Measurements from ENCODE around the gene ARNT2. TPM values are rescaled to one million over a fixed set of nuclear protein-coding genes. Genes with fewer than 3 reads are reported as not detected.
A peak's percentile ranks its signal among the peaks of the same experiment; 100 is the strongest.

Gene ARNT2
- total and polyA plus RNA-seq, 2 of the 13 experiments (the other 11 are each of a cell fraction or from before 2014, with no cell fraction given), result 0.69 to 1.7 TPM

GRCh38 chr15:80568876-80569605, 164.9 kb downstream of the ARNT2 start:
- H3K27ac ChIP-seq (ENCODE audit: extremely low read length, insufficient read depth, low read length), result no peak overlapping the region
- TF ChIP-seq ZNF224 (CRISPR knock-in tag; IDR thresholded peaks at IDR 0.05), result no peak
- TF ChIP-seq GABPA (IDR thresholded peaks at IDR 0.05; ENCODE audit: low read depth, low read length), result 0 out of 2 replicates have a peak, but pooled peaks have one; percentile 11
- TF ChIP-seq GABPA (CRISPR knock-in tag; IDR thresholded peaks at IDR 0.05; ENCODE audit: low read depth), result no peak
- intact Hi-C loops (cut with micrococcal nuclease; ENCODE audit: unreplicated experiment), result loop anchor here (5.0 kb wide), 1 partner anchor 403 kb away; no protein-coding TSS in a partner anchor
- H3K79me2 ChIP-seq (ENCODE audit: insufficient read depth, low read length), result no peaks in the 10 kb centered on the region
- WGBS (ENCODE audit: low lambda C conversion rate), result 71% methylated on average over 19 of the region's 20 CpGs
- no peaks in the 10 kb centered on the region for H3K9me3 ChIP-seq (ENCODE audit: low read length)
- no peak overlapping the region for H3K9ac ChIP-seq (ENCODE audit: insufficient read depth, low read depth, low read length)
- no peak overlapping the region for H3K4me2 ChIP-seq (ENCODE audit: low read depth, low read length)
- no peak for FAIRE-seq
- H3K4me1 ChIP-seq (ENCODE audit: insufficient read depth, low read length), result no peaks in the 10 kb centered on the region
- DNase-seq (ENCODE audit: low spot score), result no peak
- no peaks in the 10 kb centered on the region for H3K36me3 ChIP-seq (replicated peaks in 1 of 2; ENCODE audit: control insufficient read depth in 1 of 2, insufficient read depth in 2 of 2, low read length in 2 of 2)
- no peak for ATAC-seq
- no peak overlapping the region for H2AFZ ChIP-seq (ENCODE audit: low read length)
- no TSS peak for BruUV-seq (replicated peaks)
- in situ Hi-C loops (cut with HindIII; ENCODE audit: extremely low pct_ligation_motif_present, low pct_unique_long_range_greater_than_20kb), result loop anchor here (5.0 to 10.0 kb wide), 2 partner anchors 208 to 406 kb away; partner anchors contain the start of gene CEMIP
- ChIA-PET CTCF (ENCODE audit: low intra/inter-chr PET ratio, low total read pairs) (interaction anchor here (1.9 to 4.3 kb wide), 2 partner anchors 127 to 209 kb away, joined by 10 to 65 read pairs; partner anchors contain the start of gene CEMIP), POLR2A (interaction anchor here (1.6 kb wide), 1 partner anchor 127 kb away, joined by 6 read pairs; the partner anchor contains the start of gene ABHD17C)
- no peaks in the 10 kb centered on the region for H4K20me1 ChIP-seq (ENCODE audit: insufficient read depth, low read length)
- H3K4me3 ChIP-seq (replicated peaks in 1 of 3; ENCODE audit: insufficient read depth in 1 of 3, low read depth in 2 of 3, low read length in 3 of 3), result no peak overlapping the region
- H3K27me3 ChIP-seq (ENCODE audit: control insufficient read depth in 1 of 2, insufficient read depth in 2 of 2, low read length in 2 of 2), result no peaks in the 10 kb centered on the region

- no peak for FAIRE-seq
- Histone ChIP-seq H3K4me2 (ENCODE audit: low read depth, low read length) (no peak overlapping the region), H2AFZ (ENCODE audit: low read length) (no peak overlapping the region), H3K36me3 (replicated peaks in 1 of 2; ENCODE audit: control insufficient read depth in 1 of 2, insufficient read depth in 2 of 2, low read length in 2 of 2) (no peaks in the 10 kb centered on the region), H3K27ac (ENCODE audit: extremely low read length, insufficient read depth, low read length) (no peak overlapping the region), H3K4me1 (ENCODE audit: insufficient read depth, low read length) (no peaks in the 10 kb centered on the region), H4K20me1 (ENCODE audit: insufficient read depth, low read length) (no peaks in the 10 kb centered on the region), H3K4me3 (replicated peaks in 1 of 3; ENCODE audit: insufficient read depth in 1 of 3, low read depth in 2 of 3, low read length in 3 of 3) (no peak overlapping the region), H3K9me3 (ENCODE audit: low read length) (no peaks in the 10 kb centered on the region), H3K27me3 (ENCODE audit: control insufficient read depth in 1 of 2, insufficient read depth in 2 of 2, low read length in 2 of 2) (no peaks in the 10 kb centered on the region), H3K79me2 (ENCODE audit: insufficient read depth, low read length) (no peaks in the 10 kb centered on the region), H3K9ac (ENCODE audit: insufficient read depth, low read depth, low read length) (no peak overlapping the region)
- BruUV-seq (replicated peaks), result no TSS peak
- ATAC-seq, result no peak
- 61% methylated on average over 4 of the region's 4 CpGs for WGBS (ENCODE audit: low lambda C conversion rate)
- no peak for DNase-seq (ENCODE audit: low spot score)
- intact Hi-C loops (cut with micrococcal nuclease; ENCODE audit: unreplicated experiment) (loop anchor here (5.0 kb wide), 1 partner anchor 403 kb away; no protein-coding TSS in a partner anchor), in situ Hi-C loops (cut with HindIII; ENCODE audit: extremely low pct_ligation_motif_present, low pct_unique_long_range_greater_than_20kb) (loop anchor here (5.0 to 10.0 kb wide), 2 partner anchors 208 to 405 kb away; partner anchors contain the start of gene CEMIP)
- CTCF ChIA-PET (ENCODE audit: low intra/inter-chr PET ratio, low total read pairs), result no interaction called here
- POLR2A ChIA-PET, result no interaction called here
- TF ChIP-seq ZNF10 (CRISPR knock-in tag; IDR thresholded peaks at IDR 0.05; ENCODE audit: borderline replicate concordance, low read depth), result no peak
- no peak for TF ChIP-seq SIX1 (CRISPR knock-in tag; IDR thresholded peaks at IDR 0.05; ENCODE audit: borderline replicate concordance)
- TF ChIP-seq ARID5B (CRISPR knock-in tag; IDR thresholded peaks at IDR 0.05), result no peak
- TF ChIP-seq RAD51 (IDR thresholded peaks at IDR 0.05; ENCODE audit: borderline replicate concordance), result no peak
- no peak for TF ChIP-seq LBX2 (CRISPR knock-in tag; IDR thresholded peaks at IDR 0.05; ENCODE audit: borderline replicate concordance)
- no peak for TF ChIP-seq TBL1XR1 (IDR thresholded peaks at IDR 0.05; ENCODE audit: borderline replicate concordance, low read length, partially characterized antibody)
- no peak for TF ChIP-seq SUZ12 (IDR thresholded peaks at IDR 0.05; ENCODE audit: low read depth, low read length)
- TF ChIP-seq ZFP37 (CRISPR knock-in tag; IDR thresholded peaks at IDR 0.05; ENCODE audit: borderline replicate concordance), result no peak
- no peak for TF ChIP-seq KDM3A (CRISPR knock-in tag; IDR thresholded peaks at IDR 0.05; ENCODE audit: low read depth)
- no peak for TF ChIP-seq ZNF143 (CRISPR knock-in tag; IDR thresholded peaks at IDR 0.05)
These were observed 165.5 kb downstream of the ARNT2 start for GRCh38 chr15:80569656-80570055.

All from HepG2 (cell line).